Peyer's patch (tissue), 4 donors: ENCODE data around the gene RBM19.

Source experiments
- POLR2A ChIP-seq, 2 donors: fragments of 450-650 bp; IDR thresholded peaks; one replicate each; pipeline ENCODE4 v1.5.1; 2017; ENCODE audit warnings: antibody characterized with exemption in 2 of 2, mild to moderate bottlenecking in 2 of 2, moderate library complexity in 2 of 2
- TF ChIP-seq, protein P1 (sequence below), 6 experiments: fragments of 450-650 bp in 4 of 6; fragments of 200-600 bp in 2 of 6; sonication (generic) in 1 of 6; IDR thresholded peaks; one replicate each; pipeline ENCODE4 v1.5.1; 2017 to 2019; ENCODE audit warnings: antibody characterized with exemption in 6 of 6, mild to moderate bottlenecking in 3 of 6, moderate library complexity in 1 of 6

DNA sequence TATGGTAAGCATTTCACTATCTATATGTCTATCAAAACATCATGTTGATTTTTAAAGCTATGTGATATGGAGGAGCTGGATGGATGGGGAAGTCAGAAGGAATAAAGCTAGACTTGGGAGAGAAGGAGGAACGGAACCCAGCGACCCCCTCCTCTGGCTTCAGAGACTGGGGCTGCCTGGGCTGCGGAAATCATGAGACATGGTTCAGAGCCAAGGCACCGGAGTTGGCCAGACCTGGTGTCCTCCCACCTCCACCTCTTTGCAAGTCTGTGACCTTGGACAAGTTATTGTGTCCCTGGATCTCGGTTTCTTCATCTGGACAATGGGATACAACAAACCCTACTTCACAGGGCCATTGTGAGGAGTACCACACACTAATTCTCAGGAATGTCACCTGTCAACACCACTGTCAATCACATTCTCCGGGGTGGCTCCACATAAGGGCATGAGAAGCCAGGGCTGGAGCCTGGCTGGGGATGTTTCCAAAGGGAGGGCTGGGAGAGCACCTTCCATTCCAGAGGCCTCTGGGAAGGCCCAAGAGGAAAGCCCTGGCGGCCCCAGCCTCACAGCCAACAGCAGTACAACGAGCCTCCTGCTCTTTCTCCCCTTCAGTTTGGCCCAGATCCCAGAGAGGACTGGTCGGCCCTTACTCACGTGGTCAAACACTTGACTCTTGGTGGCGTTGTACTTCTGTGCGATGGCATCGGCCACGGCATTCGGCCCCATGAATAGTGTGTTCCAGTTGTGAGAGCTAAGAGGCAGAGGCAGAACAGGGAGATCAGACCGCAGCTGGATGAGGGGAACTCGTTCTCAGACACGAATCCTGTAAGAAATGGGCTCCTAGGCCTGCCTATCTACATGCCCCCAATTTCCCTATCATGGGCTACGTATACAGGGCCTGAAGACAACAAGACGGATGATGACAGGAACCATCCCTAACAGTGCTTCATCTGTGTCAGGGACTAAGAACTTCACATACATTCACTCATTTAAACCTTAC, 20.7 kb downstream of the RBM19 start:
- TF ChIP-seq, protein P1, sequence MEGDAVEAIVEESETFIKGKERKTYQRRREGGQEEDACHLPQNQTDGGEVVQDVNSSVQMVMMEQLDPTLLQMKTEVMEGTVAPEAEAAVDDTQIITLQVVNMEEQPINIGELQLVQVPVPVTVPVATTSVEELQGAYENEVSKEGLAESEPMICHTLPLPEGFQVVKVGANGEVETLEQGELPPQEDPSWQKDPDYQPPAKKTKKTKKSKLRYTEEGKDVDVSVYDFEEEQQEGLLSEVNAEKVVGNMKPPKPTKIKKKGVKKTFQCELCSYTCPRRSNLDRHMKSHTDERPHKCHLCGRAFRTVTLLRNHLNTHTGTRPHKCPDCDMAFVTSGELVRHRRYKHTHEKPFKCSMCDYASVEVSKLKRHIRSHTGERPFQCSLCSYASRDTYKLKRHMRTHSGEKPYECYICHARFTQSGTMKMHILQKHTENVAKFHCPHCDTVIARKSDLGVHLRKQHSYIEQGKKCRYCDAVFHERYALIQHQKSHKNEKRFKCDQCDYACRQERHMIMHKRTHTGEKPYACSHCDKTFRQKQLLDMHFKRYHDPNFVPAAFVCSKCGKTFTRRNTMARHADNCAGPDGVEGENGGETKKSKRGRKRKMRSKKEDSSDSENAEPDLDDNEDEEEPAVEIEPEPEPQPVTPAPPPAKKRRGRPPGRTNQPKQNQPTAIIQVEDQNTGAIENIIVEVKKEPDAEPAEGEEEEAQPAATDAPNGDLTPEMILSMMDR (IDR thresholded peaks at IDR 0.05), result no peak
- no peak for TF ChIP-seq POLR2A (IDR thresholded peaks at IDR 0.05)
